Measurements from ENCODE around the gene IMP4.
"Not testable (repeated sequence)": the region's sequence is repeated elsewhere in the genome, so short reads cannot be mapped to it uniquely, and the experiment has no call there.

IMP4 gene

GRCh38 chr2:130327703-130328527 lies 14.8 kb upstream of the IMP4 start:
- no peak overlapping the region for H3K9ac ChIP-seq (ENCODE audit: low read length)
- H3K79me2 ChIP-seq (ENCODE audit: low read length): no peaks in the 10 kb centered on the region
- H2AFZ ChIP-seq (ENCODE audit: low read length): no peak overlapping the region
- no peaks in the 10 kb centered on the region for H4K20me1 ChIP-seq (ENCODE audit: insufficient read depth, low read length)
- TF ChIP-seq EZH2 (optimal IDR thresholded peaks at IDR 0.05; ENCODE audit: low read depth, low read length) (no peak), EZH2phosphoT487 (IDR thresholded peaks at IDR 0.05; ENCODE audit: low read length) (no peak), CTCF (IDR thresholded peaks at IDR 0.05; ENCODE audit: low read length) (no peak)
- no peaks in the 10 kb centered on the region for H3F3A ChIP-seq (ENCODE audit: insufficient read depth, low read length)
- no peak overlapping the region for H3K4me3 ChIP-seq (ENCODE audit: low read length)
- H3K9me3 ChIP-seq (replicated peaks; ENCODE audit: insufficient read depth, low read length): no peaks in the 10 kb centered on the region
- no peak for DNase-seq
- H3K27ac ChIP-seq (ENCODE audit: low read length): no peak overlapping the region
- H3K9me2 ChIP-seq (replicated peaks; ENCODE audit: insufficient read depth, low read length): no peaks in the 10 kb centered on the region
- H3K27me3 ChIP-seq (replicated peaks; ENCODE audit: insufficient read depth, low read length): no peaks in the 10 kb centered on the region
- H3K4me2 ChIP-seq (ENCODE audit: low read depth, low read length): no peak overlapping the region
- H3K36me3 ChIP-seq (replicated peaks; ENCODE audit: insufficient read depth, low read length): no peaks in the 10 kb centered on the region
- 0 out of 2 replicates have a peak, but pooled peaks cover 8% of the 10 kb centered on the region for H3K4me1 ChIP-seq (ENCODE audit: low read length)

- Histone ChIP-seq H3F3A (ENCODE audit: insufficient read depth, low read length) (no peaks in the 10 kb centered on the region), H3K4me1 (ENCODE audit: low read length) (0 out of 2 replicates have a peak, but pooled peaks cover 8% of the 10 kb centered on the region), H3K27me3 (replicated peaks; ENCODE audit: insufficient read depth, low read length) (no peaks in the 10 kb centered on the region), H3K9me3 (replicated peaks; ENCODE audit: insufficient read depth, low read length) (no peaks in the 10 kb centered on the region), H3K27ac (ENCODE audit: low read length) (no peak overlapping the region), H3K79me2 (ENCODE audit: low read length) (no peaks in the 10 kb centered on the region), H3K4me2 (ENCODE audit: low read depth, low read length) (no peak overlapping the region), H2AFZ (ENCODE audit: low read length) (no peak overlapping the region), H3K36me3 (replicated peaks; ENCODE audit: insufficient read depth, low read length) (no peaks in the 10 kb centered on the region), H3K9ac (ENCODE audit: low read length) (no peak overlapping the region), H4K20me1 (ENCODE audit: insufficient read depth, low read length) (no peaks in the 10 kb centered on the region), H3K4me3 (ENCODE audit: low read length) (no peak overlapping the region), H3K9me2 (replicated peaks; ENCODE audit: insufficient read depth, low read length) (no peaks in the 10 kb centered on the region)
- TF ChIP-seq CTCF (IDR thresholded peaks at IDR 0.05; ENCODE audit: low read length) (no peak), EZH2phosphoT487 (IDR thresholded peaks at IDR 0.05; ENCODE audit: low read length) (no peak), EZH2 (optimal IDR thresholded peaks at IDR 0.05; ENCODE audit: low read depth, low read length) (no peak)
- DNase-seq: no peak
These were observed 14.0 kb upstream of the IMP4 start for GRCh38 chr2:130328710-130329109.

GRCh38 chr2:130332271-130333073 lies 10.2 kb upstream of the IMP4 start:
- Histone ChIP-seq H3K27me3 (replicated peaks; ENCODE audit: insufficient read depth, low read length) (no peaks in the 10 kb centered on the region), H3K27ac (ENCODE audit: low read length) (no peak overlapping the region), H3K9me3 (replicated peaks; ENCODE audit: insufficient read depth, low read length) (no peaks in the 10 kb centered on the region), H2AFZ (ENCODE audit: low read length) (peak overlapping the region; percentile 69), H3K4me3 (ENCODE audit: low read length) (peak overlapping the region; percentile 31; the same call in 1 of the 2 replicates), H3K4me2 (ENCODE audit: low read depth, low read length) (peak overlapping the region; percentile 73), H3K36me3 (replicated peaks; ENCODE audit: insufficient read depth, low read length) (no peaks in the 10 kb centered on the region), H3K4me1 (ENCODE audit: low read length) (0 out of 2 replicates have a peak, but pooled peaks cover 8% of the 10 kb centered on the region), H3K9me2 (replicated peaks; ENCODE audit: insufficient read depth, low read length) (no peaks in the 10 kb centered on the region), H3K79me2 (ENCODE audit: low read length) (no peaks in the 10 kb centered on the region), H3F3A (ENCODE audit: insufficient read depth, low read length) (no peaks in the 10 kb centered on the region), H4K20me1 (ENCODE audit: insufficient read depth, low read length) (no peaks in the 10 kb centered on the region), H3K9ac (ENCODE audit: low read length) (peak overlapping the region; percentile 18; the same call in 1 of the 2 replicates)
- peak; percentile 53 for DNase-seq
- TF ChIP-seq CTCF (IDR thresholded peaks at IDR 0.05; ENCODE audit: low read length) (peak; percentile 95), EZH2 (optimal IDR thresholded peaks at IDR 0.05; ENCODE audit: low read depth, low read length) (no peak)

- not testable (repeated sequence) for DNase-seq; H3K79me2 ChIP-seq (ENCODE audit: low read length); H3F3A ChIP-seq (ENCODE audit: insufficient read depth, low read length); H3K27ac ChIP-seq (ENCODE audit: low read length); H3K9me2 ChIP-seq (replicated peaks; ENCODE audit: insufficient read depth, low read length); H3K9ac ChIP-seq (ENCODE audit: low read length); H3K27me3 ChIP-seq (replicated peaks; ENCODE audit: insufficient read depth, low read length); H3K9me3 ChIP-seq (replicated peaks; ENCODE audit: insufficient read depth, low read length); H4K20me1 ChIP-seq (ENCODE audit: insufficient read depth, low read length); H3K4me3 ChIP-seq (ENCODE audit: low read length); H3K4me2 ChIP-seq (ENCODE audit: low read depth, low read length); H3K4me1 ChIP-seq (ENCODE audit: low read length); H3K36me3 ChIP-seq (replicated peaks; ENCODE audit: insufficient read depth, low read length)
- H2AFZ ChIP-seq (ENCODE audit: low read length): peak overlapping the region; percentile 69; the same call in 1 of the 2 replicates
These were observed 9.4 kb upstream of the IMP4 start for GRCh38 chr2:130333253-130333652.
